H9 (cell line): ENCODE data around the gene ATXN7L3. TPM values are rescaled to one million over a fixed set of nuclear protein-coding genes. Genes with fewer than 3 reads are reported as not detected.

Experiments
- DNase-seq: peaks from one replicate; pipeline ENCODE4 v3.0.0-alpha.2; 2017
- H2AFZ ChIP-seq: one replicate; pipeline ENCODE4 v1.6.1; 2013; ENCODE audit warnings: mild to moderate bottlenecking, low read length, control low read depth, moderate library complexity
- H2AK5ac ChIP-seq: 2 replicates; pipeline ENCODE4 v1.6.1; 2013; ENCODE audit warnings: low read length, control low read depth, mixed read lengths; ENCODE audit not compliant: insufficient read length
- H2BK120ac ChIP-seq: one replicate; pipeline ENCODE4 v1.6.1; 2013; ENCODE audit warnings: low read depth, mild to moderate bottlenecking, low read length, control low read depth, inconsistent platforms; ENCODE audit not compliant: poor library complexity, severe bottlenecking
- H2BK12ac ChIP-seq: 2 replicates; pipeline ENCODE4 v1.6.1; 2013; ENCODE audit warnings: low read length, control low read depth, mixed read lengths, low read depth; ENCODE audit not compliant: insufficient read length
- H2BK15ac ChIP-seq: 2 replicates; pipeline ENCODE4 v1.6.1; 2013; ENCODE audit warnings: low read depth, low read length, control low read depth
- H2BK20ac ChIP-seq: one replicate; pipeline ENCODE4 v1.6.1; 2013; ENCODE audit warnings: low read depth, mild to moderate bottlenecking, low read length, control low read depth, inconsistent platforms; ENCODE audit not compliant: poor library complexity, severe bottlenecking
- H2BK5ac ChIP-seq: 2 replicates; pipeline ENCODE4 v1.6.1; 2013; ENCODE audit warnings: low read length, control low read depth, mixed read lengths; ENCODE audit not compliant: insufficient read length
- H3K14ac ChIP-seq: 2 replicates; pipeline ENCODE4 v1.6.1; 2013; ENCODE audit warnings: low read length, control low read depth; ENCODE audit not compliant: insufficient read depth
- H3K18ac ChIP-seq: 2 replicates; pipeline ENCODE4 v1.6.1; 2013; ENCODE audit warnings: low read depth, mild to moderate bottlenecking, mixed read lengths, low read length, control low read depth; ENCODE audit not compliant: insufficient read length
- H3K23ac ChIP-seq: 2 replicates; pipeline ENCODE4 v1.6.1; 2013; ENCODE audit warnings: low read length, control low read depth, mixed read lengths, low read depth; ENCODE audit not compliant: insufficient read length
- H3K23me2 ChIP-seq: 2 replicates; pipeline ENCODE4 v1.6.1; 2013; ENCODE audit warnings: low read depth, mild to moderate bottlenecking, mixed read lengths, low read length, control low read depth; ENCODE audit not compliant: insufficient read length, poor library complexity, severe bottlenecking
- H3K27ac ChIP-seq: 2 replicates; pipeline ENCODE4 v1.5.1; 2013; ENCODE audit warnings: low read length, control low read depth, mixed read lengths, low read depth; ENCODE audit not compliant: insufficient read length
- H3K27me3 ChIP-seq: 2 replicates; pipeline ENCODE4 v1.6.1; 2013; ENCODE audit warnings: low read length, control low read depth, inconsistent platforms; ENCODE audit not compliant: insufficient read depth
- H3K4ac ChIP-seq: 2 replicates; pipeline ENCODE4 v1.6.1; 2013; ENCODE audit warnings: low read depth, mild to moderate bottlenecking, control low read depth, inconsistent platforms, low read length, moderate library complexity
- H3K4me1 ChIP-seq: 2 replicates; pipeline ENCODE4 v1.6.1; 2013; ENCODE audit warnings: low read length, control low read depth, inconsistent platforms; ENCODE audit not compliant: insufficient read depth
- H3K4me2 ChIP-seq: 2 replicates; pipeline ENCODE4 v1.6.1; 2013; ENCODE audit warnings: low read length, control low read depth, mixed read lengths; ENCODE audit not compliant: insufficient read length, insufficient read depth
- H3K56ac ChIP-seq: 2 replicates; pipeline ENCODE4 v1.6.1; 2013; ENCODE audit warnings: low read depth, mild to moderate bottlenecking, mixed read lengths, low read length, control low read depth; ENCODE audit not compliant: insufficient read length
- H3K79me1 ChIP-seq: 2 replicates; pipeline ENCODE4 v1.6.1; 2013; ENCODE audit warnings: low read depth, mild to moderate bottlenecking, moderate library complexity, low read length, control low read depth, inconsistent platforms; ENCODE audit not compliant: insufficient read depth, poor library complexity, severe bottlenecking
- H3K79me2 ChIP-seq: 2 replicates; pipeline ENCODE4 v1.6.1; 2013; ENCODE audit warnings: low read length, control low read depth, inconsistent platforms; ENCODE audit not compliant: insufficient read depth
- H3K9ac ChIP-seq: 2 replicates; pipeline ENCODE4 v1.6.1; 2013; ENCODE audit warnings: low read length, control low read depth, mixed read lengths; ENCODE audit not compliant: insufficient read length; ENCODE audit errors: extremely low read depth
- H3K9me3 ChIP-seq: one replicate; pipeline ENCODE4 v1.6.1; 2013; ENCODE audit warnings: low read depth, low read length, inconsistent platforms; ENCODE audit not compliant: control insufficient read depth
- H3T11ph ChIP-seq: one replicate; pipeline ENCODE4 v1.6.1; 2013; ENCODE audit warnings: mild to moderate bottlenecking, low read length, control low read depth, inconsistent platforms
- H4K20me1 ChIP-seq: one replicate; pipeline ENCODE4 v1.6.1; 2013; ENCODE audit not compliant: control insufficient read depth, insufficient read length, insufficient read depth
- H4K5ac ChIP-seq: 2 replicates; pipeline ENCODE4 v1.6.1; 2013; ENCODE audit warnings: low read depth, mild to moderate bottlenecking, mixed read lengths, low read length, control low read depth; ENCODE audit not compliant: insufficient read length
- H4K8ac ChIP-seq: replicated peaks from 2 replicates; pipeline ENCODE4 v1.6.1; 2013; ENCODE audit warnings: low read length, control low read depth, mixed read lengths, low read depth; ENCODE audit not compliant: insufficient read length
- H4K91ac ChIP-seq: 2 replicates; pipeline ENCODE4 v1.6.1; 2013; ENCODE audit warnings: low read depth, mild to moderate bottlenecking, moderate library complexity, mixed read lengths, low read length, control low read depth; ENCODE audit not compliant: insufficient read length
- H3K27ac Mint-ChIP-seq, 3 experiments: 2 replicates in 2 of 3; 3 replicates in 1 of 3; pipeline ENCODE4 v1.8.0; 2020 to 2021; ENCODE audit warnings: mixed read lengths in 3 of 3, mild to moderate bottlenecking in 1 of 3, moderate library complexity in 1 of 3
- H3K27me3 Mint-ChIP-seq: 2 replicates; pipeline ENCODE4 v1.8.0; 2021; ENCODE audit warnings: low read depth, mild to moderate bottlenecking, moderate library complexity, mixed read lengths
- H3K36me3 Mint-ChIP-seq, 3 experiments: 2 replicates in 2 of 3; 3 replicates in 1 of 3; pipeline ENCODE4 v1.8.0; 2020 to 2021; ENCODE audit warnings: low read depth in 3 of 3, mixed read lengths in 3 of 3; ENCODE audit not compliant: insufficient read depth in 1 of 3
- H3K4me1 Mint-ChIP-seq, 2 experiments: 2 replicates each; pipeline ENCODE4 v1.8.0; 2020; ENCODE audit warnings: mixed read lengths in 2 of 2
- H3K4me3 Mint-ChIP-seq, 2 experiments: 2 replicates in 1 of 2; 3 replicates in 1 of 2; pipeline ENCODE4 v1.8.0; 2020 to 2021; ENCODE audit warnings: mild to moderate bottlenecking in 2 of 2, mixed read lengths in 2 of 2, moderate library complexity in 1 of 2
- H3K9me3 Mint-ChIP-seq, 2 experiments: 2 replicates in 1 of 2; 3 replicates in 1 of 2; pipeline ENCODE4 v1.8.0; 2020; ENCODE audit warnings: mild to moderate bottlenecking in 2 of 2, mixed read lengths in 2 of 2, moderate library complexity in 1 of 2
- WGBS: extraction: QIAGEN DNeasy Blood & Tissue Kit; methylation state at CpG from one replicate; pipeline ENCODE4 v1.1.7; 2013; ENCODE audit warnings: missing lambda C conversion rate, low lambda C conversion rate, mixed read lengths; ENCODE audit not compliant: insufficient read length; ENCODE audit errors: extremely low coverage; 5-methylcytosine and 5-hydroxymethylcytosine counted together
- total RNA-seq: library from RNA; stranded (reverse); gene quantifications from 2 replicates; pipeline ENCODE4 v1.2.1, GENCODE V29; 2021
- TF ChIP-seq, protein P1 (sequence below): fragments of 200-600 bp; sonication (generic); conservative IDR thresholded peaks from 3 replicates; pipeline ENCODE4 v1.8.0; 2021; ENCODE audit warnings: antibody characterized with exemption, mild to moderate bottlenecking

Gene ATXN7L3
- total RNA-seq, 1 experiment from 2014 or later, result 125 TPM

DNA sequence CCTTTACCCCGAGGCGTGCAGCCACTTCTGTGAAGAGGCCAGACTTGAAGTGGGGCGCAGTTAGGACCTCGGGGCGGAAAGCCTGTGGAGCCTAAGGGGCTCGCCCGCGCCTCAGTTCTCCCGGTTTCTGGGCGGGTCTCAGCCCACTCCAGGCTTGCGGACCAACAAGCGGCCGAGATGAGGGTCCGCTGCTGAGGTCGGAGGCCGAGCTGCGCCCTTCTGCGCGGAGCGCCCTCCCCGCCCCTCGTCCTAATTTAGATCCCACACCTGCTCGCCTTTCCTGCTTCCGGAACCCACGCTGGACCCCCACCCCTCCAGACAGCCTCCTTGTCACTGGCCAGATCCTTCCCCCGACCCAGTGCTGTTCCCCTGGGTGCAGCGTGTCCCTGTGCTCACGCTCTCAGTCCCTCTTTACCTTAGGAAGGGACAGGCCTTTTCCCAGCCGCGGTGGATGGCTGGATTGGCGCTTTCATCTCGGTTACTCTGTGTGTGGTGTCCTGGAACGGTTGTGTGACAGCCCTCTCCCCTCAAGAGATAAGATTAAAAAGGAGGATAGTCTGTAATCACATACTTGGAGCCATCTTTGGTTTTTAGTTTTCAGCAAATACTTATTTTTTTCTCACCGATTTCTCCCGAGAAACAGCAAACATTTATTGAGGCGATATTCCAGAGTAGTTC lies 933 bp upstream of the ATXN7L3 start:
- H3K4me1 ChIP-seq, result 0 out of 2 replicates have a peak, but pooled peaks cover 2% of the 10 kb centered on the region
- no peak overlapping the region for H3K23ac ChIP-seq
- no peak overlapping the region for H2BK20ac ChIP-seq
- no peak overlapping the region for H2BK12ac ChIP-seq
- Mint-ChIP-seq H3K9me3 (no peaks in the 10 kb centered on the region), H3K27me3 (no peaks in the 10 kb centered on the region; the same call in 1 of the 2 replicates), H3K4me3 (peak overlapping the region; percentile 90 to 92), H3K36me3 (peaks cover 12 to 27% (median 25%) of the 10 kb centered on the region in 3 experiments; a peak in 6 of 7 replicates), H3K4me1 (peaks cover 32% of the 10 kb centered on the region in 2 experiments), H3K27ac (peak overlapping the region; percentile 92 to 99 (median 99))
- no peak overlapping the region for H2BK120ac ChIP-seq
- no peak overlapping the region for H2BK15ac ChIP-seq
- no peak overlapping the region for H3K27ac ChIP-seq
- no peaks in the 10 kb centered on the region for H3K27me3 ChIP-seq
- H3K18ac ChIP-seq, result peak overlapping the region; percentile 70
- no peak for DNase-seq
- no peak overlapping the region for H2AFZ ChIP-seq
- no peak overlapping the region for H2AK5ac ChIP-seq
- H4K20me1 ChIP-seq, result no peaks in the 10 kb centered on the region
- no peaks in the 10 kb centered on the region for H3K79me1 ChIP-seq
- no peak overlapping the region for H4K91ac ChIP-seq
- peaks cover 6% of the 10 kb centered on the region for H3K23me2 ChIP-seq
- no CpG with 5 or more reads among the region's 36 CpGs for WGBS
- no peak overlapping the region for H4K8ac ChIP-seq
- H3K56ac ChIP-seq, result no peak overlapping the region
- H3K9me3 ChIP-seq, result no peaks in the 10 kb centered on the region
- TF ChIP-seq, protein P1, sequence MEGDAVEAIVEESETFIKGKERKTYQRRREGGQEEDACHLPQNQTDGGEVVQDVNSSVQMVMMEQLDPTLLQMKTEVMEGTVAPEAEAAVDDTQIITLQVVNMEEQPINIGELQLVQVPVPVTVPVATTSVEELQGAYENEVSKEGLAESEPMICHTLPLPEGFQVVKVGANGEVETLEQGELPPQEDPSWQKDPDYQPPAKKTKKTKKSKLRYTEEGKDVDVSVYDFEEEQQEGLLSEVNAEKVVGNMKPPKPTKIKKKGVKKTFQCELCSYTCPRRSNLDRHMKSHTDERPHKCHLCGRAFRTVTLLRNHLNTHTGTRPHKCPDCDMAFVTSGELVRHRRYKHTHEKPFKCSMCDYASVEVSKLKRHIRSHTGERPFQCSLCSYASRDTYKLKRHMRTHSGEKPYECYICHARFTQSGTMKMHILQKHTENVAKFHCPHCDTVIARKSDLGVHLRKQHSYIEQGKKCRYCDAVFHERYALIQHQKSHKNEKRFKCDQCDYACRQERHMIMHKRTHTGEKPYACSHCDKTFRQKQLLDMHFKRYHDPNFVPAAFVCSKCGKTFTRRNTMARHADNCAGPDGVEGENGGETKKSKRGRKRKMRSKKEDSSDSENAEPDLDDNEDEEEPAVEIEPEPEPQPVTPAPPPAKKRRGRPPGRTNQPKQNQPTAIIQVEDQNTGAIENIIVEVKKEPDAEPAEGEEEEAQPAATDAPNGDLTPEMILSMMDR, result no peak
- no peak overlapping the region for H4K5ac ChIP-seq
- peak overlapping the region; percentile 65 for H3K4me2 ChIP-seq
- peak overlapping the region; percentile 73 for H3K9ac ChIP-seq
- no peak overlapping the region for H2BK5ac ChIP-seq
- H3T11ph ChIP-seq, result no peak overlapping the region
- peak overlapping the region; percentile 80; the same call in 1 of the 2 replicates for H3K14ac ChIP-seq
- peaks cover 4% of the 10 kb centered on the region; the same call in 1 of the 2 replicates for H3K79me2 ChIP-seq
- H3K4ac ChIP-seq, result no peak overlapping the region
